Measurements from ENCODE around the gene CASZ1.

- TF ChIP-seq MYC (IDR thresholded peaks at IDR 0.05; ENCODE audit: borderline replicate concordance, low read length) (no peak), RFX5 (IDR thresholded peaks at IDR 0.05) (no peak), KDM5A (IDR thresholded peaks at IDR 0.05) (no peak), CTCF (IDR thresholded peaks at IDR 0.05) (no peak), RCOR1 (IDR thresholded peaks at IDR 0.05; ENCODE audit: low read depth, low read length) (no peak), CBX8 (IDR thresholded peaks at IDR 0.05) (no peak), JUN (IDR thresholded peaks at IDR 0.05) (no peak), MAX (IDR thresholded peaks at IDR 0.05) (no peak), CHD4 (IDR thresholded peaks at IDR 0.05; ENCODE audit: borderline replicate concordance) (no peak), REST (IDR thresholded peaks at IDR 0.05) (no peak), POLR2A (IDR thresholded peaks at IDR 0.05; ENCODE audit: low read length) (no peak)
Measured at GRCh38 chr1:10712568-10713362, 83.7 kb downstream of the CASZ1 start.
